Inferior parietal cortex (tissue), 1 donor: ENCODE measurements around the gene KIAA0040.

ENCODE experiments used
- DNase-seq: peaks from one replicate; pipeline ENCODE4 v3.0.0-alpha.2; 2016; ENCODE audit errors: extremely low spot score

The KIAA0040 gene

GRCh38 chr1:175192630-175193526 is at the start of gene KIAA0040:
Gene KIAA0040 (minus strand): TSS chr1:175192776. CDS start chr1:175161013, 31,763 bp downstream.
- no peak for DNase-seq

- no peak for DNase-seq
Measured at GRCh38 chr1:175237389-175237788, 44.8 kb upstream of the KIAA0040 start.

DNA sequence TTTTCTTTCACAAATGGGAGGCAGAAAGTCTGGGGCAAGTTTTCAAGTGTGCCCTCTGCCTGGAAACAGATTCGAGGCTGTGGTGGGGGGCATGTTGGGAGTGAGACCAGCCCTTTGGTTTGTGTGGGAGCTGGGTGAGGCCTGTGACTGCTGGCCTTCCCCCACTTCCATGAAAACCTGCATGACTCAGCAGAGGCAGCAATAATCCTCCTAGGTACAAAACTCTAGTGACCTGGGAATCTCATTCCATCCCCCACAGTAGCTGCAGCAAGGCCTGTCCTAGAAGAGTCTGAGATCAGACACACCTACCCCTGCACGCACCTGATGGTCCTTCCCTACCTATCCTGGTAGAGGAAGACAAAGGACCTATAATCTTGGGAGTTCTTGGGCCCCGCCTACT is 42.1 kb upstream of the KIAA0040 start:
- no peak for DNase-seq

DNA sequence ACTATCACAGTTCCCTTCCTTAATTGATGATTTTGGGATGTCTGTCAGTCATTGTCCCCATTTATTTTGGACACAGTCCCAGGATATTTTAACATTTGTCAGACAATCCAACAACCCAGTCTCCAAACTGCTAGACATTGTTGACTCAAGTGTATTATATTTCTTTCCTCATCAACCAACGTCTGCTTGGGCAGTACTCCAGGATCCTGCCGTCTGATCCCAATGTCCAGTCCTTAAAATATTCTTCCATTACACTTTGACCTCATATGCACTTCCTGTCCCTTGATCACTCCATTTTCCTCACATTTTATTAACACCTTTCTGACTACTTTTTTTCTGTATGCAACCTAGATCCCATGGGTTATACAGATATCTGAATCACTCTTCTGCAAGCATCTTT is 39.8 kb upstream of the KIAA0040 start:
- DNase-seq = no peak

- DNase-seq = no peak
Measured at GRCh38 chr1:175225805-175226129, 33.2 kb upstream of the KIAA0040 start.

DNA sequence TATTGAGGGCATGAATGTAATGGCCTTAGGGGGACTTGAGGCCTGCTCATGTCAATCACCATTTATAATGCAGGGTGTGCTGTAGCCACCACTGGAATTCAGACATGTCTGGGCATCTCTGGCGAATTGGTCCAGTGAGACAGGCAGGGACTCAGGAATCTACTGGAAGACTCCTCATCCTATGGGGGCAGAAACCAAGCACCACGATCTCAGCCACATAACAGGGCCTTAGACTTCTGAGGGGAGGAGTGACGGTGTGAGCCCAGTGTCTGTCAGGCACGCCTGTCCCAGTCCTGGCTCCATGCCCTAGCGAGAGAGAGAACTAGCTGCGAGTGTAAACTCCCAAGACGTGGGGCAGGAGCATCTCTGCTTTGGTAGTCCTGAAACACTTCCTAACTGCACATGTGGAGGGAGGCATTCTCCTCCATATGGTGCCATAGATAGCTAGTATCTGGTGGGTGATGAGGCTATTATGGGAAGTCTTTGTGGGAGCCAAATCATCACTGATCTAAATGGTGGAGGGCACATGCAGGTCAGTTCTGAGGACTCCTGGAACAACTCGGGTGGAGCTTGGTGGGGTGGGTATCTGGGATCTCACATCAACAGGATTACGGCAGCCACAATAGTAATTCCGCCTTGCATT is 29.8 kb upstream of the KIAA0040 start:
- DNase-seq = no peak

GRCh38 chr1:175221557-175222175 is 29.1 kb upstream of the KIAA0040 start:
- DNase-seq = no peak

GRCh38 chr1:175220853-175221556 is 28.4 kb upstream of the KIAA0040 start:
- DNase-seq = no peak

DNA sequence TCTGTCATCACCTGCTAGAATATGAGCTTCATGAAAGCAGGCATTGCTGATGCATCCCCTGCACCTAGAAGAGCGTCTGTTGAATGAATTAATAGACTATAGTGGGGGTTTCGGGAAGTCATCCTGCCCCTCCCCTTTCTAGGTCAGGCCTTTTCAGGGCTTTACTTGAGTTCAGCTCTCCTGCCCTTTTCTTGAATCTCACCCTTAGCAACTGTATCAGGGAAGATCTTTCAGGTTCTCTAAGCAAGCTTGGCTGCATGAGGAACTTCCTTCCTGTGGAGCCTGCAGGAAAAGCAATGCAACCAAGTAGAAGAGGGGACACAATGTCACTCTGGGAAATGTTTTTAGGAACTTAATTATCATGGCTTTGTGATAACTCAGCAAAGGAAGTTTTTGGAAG is 27.2 kb upstream of the KIAA0040 start:
- no peak for DNase-seq

- no peak for DNase-seq
Measured at GRCh38 chr1:175218786-175219434, 26.3 kb upstream of the KIAA0040 start.

DNA sequence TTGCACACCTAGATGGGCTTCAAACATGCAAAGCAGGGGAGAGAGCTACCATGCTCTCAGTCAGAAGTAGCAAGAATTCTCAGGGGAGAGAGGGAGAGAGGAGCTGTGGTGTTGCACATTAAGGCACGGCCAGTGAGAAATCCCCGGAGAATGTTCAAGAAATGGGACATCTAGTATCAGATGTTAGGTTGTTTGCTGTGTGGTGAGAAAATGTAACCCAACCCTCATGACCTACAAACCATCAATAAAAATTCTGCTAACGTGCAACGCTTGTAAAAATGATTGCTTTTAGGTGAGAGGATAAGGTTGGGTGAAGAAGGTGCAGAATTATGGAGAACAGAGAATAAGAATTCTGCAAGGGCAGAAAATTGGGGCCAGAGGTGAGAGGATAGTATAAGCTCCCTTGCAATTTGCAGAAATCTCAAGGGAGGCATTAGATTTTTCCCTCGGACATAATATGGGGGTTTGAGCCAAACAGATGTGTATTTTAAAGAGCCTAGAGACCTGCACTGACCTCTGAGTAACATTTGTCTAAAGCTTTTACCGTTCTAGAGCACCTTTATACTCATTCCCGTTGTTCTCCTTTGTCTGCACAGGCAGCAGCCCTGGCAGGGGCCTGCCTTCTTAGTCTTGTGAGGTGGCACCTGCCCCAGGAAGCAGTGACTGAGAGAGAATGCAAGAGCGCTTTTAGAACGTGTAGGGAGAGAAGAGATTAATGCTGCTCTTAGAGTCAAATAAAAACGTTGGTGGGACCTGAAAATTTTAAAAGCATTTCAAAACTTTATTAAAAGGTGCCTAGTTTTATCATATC is 25.4 kb upstream of the KIAA0040 start:
- no peak for DNase-seq

DNA sequence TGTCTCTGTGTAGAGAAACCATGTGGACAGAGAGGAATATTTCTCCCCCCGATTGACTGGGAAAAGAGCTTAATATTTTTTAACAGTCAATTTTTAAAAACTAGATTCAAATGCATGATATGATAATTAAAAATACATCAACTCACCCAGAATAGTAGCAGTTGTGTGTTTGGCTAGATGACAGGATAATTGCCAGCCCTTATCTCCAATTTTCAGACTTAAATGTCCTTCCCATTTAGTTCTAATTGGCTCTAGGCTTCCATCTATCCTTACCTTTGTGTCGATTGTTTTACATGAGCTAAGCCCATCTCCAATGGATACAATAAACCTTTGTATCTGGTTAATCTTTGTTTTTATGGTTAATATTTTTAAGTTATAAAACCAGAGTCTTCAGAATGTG is 23.9 kb upstream of the KIAA0040 start:
- DNase-seq = no peak

- DNase-seq = no peak
Measured at GRCh38 chr1:175211656-175212055, 19.1 kb upstream of the KIAA0040 start.

DNA sequence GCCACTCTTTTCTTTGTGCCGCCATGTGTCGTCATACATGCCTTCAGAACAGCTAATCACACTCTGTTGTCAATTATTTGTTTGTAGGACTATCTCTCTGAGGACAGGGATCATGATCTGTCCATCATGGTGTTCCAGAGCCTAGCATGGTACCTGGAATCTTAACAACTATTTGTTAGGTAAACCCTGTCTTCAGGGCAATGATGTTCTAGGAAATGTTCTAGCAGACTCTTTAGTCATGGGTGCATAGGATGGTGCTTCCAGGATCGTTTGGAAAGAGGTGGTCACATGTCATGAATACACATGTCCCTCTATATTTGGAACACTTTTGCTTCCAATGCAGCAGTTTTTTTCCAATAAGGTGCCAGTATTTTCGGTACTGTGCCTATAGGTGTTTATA is 18.2 kb upstream of the KIAA0040 start:
- DNase-seq = no peak

GRCh38 chr1:175209493-175209921 is 16.9 kb upstream of the KIAA0040 start:
- no peak for DNase-seq

DNA sequence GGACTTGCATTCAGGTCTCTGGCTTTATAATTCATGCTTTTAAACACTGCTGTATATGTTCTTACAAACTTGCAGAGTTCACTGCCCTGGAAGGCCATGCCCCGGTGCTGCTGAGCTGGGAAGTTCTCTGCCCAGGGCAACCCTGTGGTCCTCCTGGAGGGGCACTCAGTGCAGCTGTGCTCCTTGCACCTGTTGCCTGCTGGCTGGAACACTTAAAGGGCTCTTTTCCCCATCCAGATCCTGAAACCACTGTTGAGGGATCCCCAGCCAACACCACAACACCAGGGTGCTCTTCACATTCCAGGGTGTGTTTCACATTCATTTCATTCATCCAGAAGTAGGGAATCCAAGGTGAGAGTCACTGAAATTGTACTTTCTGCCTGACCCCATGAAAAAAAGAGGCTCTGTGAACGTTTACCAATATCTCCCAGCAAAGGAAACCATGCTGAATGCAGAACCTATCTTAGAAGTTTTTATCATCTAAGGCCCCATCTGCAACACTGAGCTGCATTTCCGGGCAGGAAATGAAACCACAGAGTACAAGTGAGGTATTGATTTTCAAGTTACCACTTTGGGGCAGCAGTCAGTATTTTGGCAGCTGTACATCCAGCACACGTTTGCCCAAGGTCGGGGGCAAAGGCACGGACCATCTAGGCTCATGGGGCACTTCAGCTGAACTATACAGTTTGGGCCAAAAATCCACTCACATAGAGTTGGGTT is 16.4 kb upstream of the KIAA0040 start:
- DNase-seq = no peak

GRCh38 chr1:175207971-175208370 is 15.4 kb upstream of the KIAA0040 start:
- DNase-seq = no peak

GRCh38 chr1:175206687-175207086 is 14.1 kb upstream of the KIAA0040 start:
- no peak for DNase-seq

DNA sequence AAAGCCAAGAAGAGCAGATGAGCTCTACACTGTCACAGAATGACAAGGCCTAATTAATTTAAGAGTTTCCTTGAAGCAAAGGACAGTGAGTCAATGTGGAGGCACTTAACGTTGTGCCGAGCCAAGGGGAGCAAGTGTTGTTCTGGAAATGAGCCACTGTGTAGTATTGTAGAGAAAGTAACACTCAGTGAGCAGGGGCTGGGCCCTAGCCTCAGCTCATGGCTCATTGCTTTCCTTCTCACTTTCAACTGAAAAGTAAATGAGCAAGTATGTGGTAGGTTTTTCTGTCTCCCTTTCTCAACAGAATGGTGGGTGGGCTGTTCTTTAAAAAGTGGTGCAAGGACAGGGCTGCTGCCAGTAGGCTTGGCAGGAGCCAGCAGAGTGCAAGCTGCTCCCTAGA is 11.8 kb upstream of the KIAA0040 start:
- no peak for DNase-seq

- no peak for DNase-seq
Measured at GRCh38 chr1:175203570-175204068, 11.0 kb upstream of the KIAA0040 start.
